Putamen (tissue), 1 donor: ENCODE results near the gene ACOX2.
"Not testable (repeated sequence)": the region's sequence is repeated elsewhere in the genome, so short reads cannot be mapped to it uniquely, and the experiment has no call there.

Source experiments
- DNase-seq: peaks from one replicate; pipeline ENCODE4 v3.0.0-alpha.2; 2016; ENCODE audit warnings: low spot score

The ACOX2 gene

GRCh38 chr3:58534592-58535494, 2.1 kb downstream of the ACOX2 start:
- no peak for DNase-seq

DNA sequence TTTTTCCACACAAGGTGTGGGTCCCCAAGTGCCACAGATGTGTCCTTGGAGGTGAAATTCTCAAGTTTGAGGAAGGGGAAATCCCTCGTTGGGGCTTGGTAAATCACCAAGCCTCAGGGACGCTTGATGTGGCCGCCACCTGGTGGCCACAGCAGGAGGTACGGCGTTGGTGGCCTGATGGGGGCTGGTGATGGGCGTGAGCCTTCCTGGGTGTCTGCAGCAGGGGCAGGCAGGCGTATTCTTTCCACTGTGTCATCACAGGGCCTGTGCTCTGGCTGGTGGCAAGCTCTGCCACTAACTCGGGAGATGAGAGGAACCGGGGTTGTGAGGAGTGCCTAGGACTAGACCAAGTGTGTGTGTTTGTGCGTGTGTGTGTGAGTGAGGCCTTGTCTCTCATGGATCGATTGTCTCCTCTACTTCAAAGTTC, 4.2 kb downstream of the ACOX2 start:
- DNase-seq: peak; percentile 70

GRCh38 chr3:58531956-58532355, 5.0 kb downstream of the ACOX2 start:
- DNase-seq: no peak

GRCh38 chr3:58531555-58531954, 5.4 kb downstream of the ACOX2 start:
- DNase-seq: no peak

- DNase-seq: no peak
These were observed 6.6 kb downstream of the ACOX2 start for GRCh38 chr3:58530354-58530865.

DNA sequence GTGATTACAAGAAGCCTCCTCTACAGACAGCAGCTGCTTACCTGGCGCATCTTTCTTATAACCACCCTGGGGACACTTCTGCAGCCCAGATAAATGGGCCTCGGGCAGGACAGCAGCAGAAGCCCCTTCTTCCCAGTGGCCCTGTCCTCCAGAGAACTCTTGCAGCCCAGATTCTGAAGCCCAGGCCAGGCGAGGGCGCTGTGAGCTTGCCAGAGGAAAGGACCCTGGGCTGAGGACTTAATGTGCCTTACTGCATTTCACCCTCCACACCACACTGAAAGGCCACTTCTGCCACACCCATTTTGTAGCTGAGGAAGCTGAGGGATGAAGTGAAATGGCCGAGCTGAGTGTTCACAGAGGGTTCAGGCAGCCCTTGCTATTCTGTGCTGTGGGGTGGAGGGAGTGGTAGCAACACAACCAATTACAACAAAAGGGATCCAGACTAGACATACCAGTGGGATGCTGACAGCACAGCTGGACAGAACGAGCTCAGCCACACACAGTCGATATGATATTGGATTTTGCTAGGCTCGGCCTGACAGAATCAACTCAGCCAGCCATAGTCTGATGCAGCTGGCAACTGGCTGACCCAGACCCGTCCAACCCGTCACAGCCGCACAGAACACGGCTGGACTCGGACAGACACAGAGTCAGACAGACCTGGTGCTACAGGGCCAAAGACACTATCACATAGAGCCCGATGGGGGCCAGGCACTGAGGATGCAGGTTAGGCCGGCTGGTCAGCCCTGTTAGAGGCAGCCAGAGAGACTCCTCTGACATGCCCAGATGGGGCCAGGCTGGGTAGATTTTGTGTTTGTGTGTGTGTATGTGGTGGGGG, 7.3 kb downstream of the ACOX2 start:
- no peak for DNase-seq

DNA sequence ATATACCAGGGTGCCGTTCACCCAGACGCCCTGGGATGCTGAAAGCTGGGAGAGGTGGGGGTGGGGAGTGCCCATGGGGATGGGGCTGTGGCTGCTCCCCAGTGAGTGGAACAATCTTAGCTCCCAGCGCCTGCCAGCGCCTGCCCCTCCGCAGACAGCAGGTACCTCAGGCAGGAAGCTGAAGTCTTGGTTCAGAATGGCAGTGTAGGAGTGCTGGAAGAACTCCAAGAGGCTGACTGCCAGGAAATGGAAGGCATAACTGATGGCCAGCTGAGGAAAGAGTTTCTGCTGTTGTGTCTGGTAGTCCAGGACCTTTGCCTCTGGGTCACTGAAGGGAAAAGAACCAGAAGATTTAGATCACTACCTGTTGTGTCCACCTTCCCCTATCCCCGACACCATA, 8.4 kb downstream of the ACOX2 start:
- no peak for DNase-seq

DNA sequence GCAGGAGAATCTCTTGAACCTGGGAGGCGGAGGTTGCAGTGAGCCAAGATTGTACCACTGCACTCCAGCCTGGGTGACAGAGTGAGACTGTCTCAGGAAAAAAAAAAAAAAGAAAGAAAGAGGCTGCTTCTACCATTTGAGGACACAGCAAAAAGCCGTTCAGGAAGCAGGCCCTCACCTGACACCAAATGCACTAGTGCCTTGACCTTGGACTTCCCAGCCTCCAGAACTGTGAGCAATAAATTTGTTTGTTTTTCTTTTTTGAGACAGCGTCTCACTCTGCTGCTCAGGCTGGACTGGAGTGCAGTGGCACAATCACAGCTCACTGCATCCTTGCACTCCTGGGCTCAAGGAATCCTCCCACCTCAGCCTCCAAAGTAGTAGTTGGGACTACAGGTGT, 9.6 kb downstream of the ACOX2 start:
- DNase-seq: not testable (repeated sequence)

DNA sequence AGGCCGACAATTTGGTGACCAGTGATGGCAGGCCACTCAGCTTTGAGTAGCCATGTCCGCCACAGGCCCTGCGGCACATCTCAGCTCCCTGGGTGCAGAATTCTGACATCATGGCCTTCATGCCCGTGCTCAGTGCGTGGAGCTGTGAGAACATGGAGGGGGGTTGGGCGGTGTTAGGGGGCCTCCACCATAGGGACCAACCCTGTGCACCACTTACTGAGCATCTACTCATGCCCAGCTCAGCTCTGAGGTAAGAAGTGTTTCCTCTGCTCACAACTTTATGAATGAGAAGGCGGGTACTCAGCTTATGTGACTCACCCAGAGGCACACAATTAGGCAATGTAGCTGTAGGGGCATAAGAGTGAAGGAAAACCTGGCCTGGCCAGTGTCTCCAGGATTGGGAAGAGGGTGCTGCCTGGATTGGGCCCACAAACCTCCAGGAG, 10.5 kb downstream of the ACOX2 start:
- DNase-seq: no peak

- DNase-seq: no peak
These were observed 12.6 kb downstream of the ACOX2 start for GRCh38 chr3:58524326-58524888.

GRCh38 chr3:58522759-58523425, 14.1 kb downstream of the ACOX2 start:
- no peak for DNase-seq

DNA sequence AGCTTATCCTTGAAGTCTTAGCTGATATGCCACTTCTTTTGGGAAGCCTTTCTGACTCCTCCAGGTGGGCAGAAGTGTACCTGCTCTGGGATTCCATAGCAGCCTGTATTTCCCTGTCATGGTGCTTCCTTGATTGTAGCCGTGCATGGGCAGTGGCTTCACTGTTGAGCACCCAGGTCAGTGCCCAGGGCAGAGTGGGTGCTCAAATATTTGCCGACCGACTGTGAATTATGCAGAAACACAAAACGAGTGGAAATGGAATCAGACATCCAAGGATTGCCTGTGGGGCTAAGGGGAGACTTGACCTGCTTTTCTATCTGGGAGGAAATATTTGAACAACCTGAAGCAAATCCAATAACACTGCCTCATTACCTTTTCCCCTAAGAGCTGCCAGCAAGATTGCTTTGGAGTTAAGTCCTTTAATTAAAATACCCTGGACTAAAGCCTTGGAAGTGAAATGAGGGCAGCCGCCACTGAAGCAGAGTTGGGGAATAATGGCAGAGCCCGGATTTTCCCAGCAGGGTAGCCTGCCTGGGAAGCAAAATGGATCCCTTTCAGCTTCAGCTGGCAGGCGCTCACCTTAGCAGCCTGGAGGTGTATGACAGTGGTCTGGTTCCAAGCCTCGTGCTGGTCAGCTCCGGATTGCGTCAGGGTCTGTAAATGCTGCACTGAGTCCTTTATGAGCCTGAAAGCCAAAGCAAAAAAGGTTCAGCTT, 14.9 kb downstream of the ACOX2 start:
- DNase-seq: peak; percentile 61

DNA sequence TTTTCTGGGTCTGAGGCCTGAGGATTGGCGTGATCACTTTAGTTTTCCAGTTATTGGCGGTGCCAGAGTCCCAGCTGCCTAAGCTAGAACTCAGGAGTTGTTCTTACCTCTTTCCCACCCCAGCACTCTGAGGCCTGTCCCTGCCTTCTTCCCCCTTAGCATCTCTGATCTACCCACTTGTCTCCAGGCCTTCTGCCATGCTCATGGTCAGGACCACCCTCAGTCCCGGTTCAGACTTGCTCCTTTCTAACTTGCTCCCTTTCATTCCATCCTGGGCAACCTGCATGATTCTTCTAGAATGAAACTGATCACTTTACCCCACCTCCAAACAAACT, 15.7 kb downstream of the ACOX2 start:
- no peak for DNase-seq

DNA sequence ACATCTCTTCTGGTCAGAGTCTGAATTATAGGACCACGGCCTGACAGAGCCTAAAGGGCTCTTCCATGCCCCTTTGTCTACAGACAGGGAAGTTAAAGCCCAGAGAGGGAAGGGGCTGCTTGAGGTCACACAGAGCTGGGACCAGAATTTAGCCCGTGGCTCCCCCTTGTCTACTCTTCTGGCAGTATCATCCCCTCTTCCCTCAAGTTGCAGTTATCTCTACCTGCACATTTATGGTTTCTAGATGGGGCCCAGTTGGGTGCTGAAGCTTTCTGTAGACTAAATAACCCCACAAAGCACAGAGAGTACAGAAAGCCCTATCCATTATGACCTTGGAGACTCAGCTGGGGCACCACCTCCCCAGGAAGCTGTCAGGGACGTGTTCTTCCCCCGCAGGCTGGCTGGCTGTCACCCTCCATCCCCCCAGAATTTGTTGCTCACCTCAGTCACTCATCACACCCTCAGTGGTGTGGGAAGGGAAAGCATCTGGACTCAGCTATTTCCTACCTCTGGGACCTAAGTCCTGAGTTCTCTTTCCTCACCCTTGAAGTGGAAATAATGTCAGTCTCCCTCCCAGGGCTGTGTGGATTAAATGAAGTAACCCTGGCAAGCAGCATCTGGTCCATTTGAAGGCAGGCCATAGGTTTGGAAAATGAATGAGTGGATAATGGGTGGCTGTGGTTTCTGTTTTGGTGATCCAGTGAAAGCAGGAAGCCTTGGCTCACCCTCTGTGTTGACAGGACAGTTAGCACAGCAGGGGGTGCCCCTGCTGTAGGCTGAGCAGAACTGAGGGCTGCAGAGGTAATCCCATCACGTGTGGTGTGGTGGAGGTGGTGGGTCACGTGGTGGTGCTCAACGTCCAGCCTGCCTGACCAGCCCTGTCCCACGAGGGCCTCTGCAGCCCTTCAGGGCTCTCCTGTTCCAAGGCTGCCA, 16.3 kb downstream of the ACOX2 start:
- no peak for DNase-seq

- no peak for DNase-seq
These were observed 17.2 kb downstream of the ACOX2 start for GRCh38 chr3:58519668-58520402.

DNA sequence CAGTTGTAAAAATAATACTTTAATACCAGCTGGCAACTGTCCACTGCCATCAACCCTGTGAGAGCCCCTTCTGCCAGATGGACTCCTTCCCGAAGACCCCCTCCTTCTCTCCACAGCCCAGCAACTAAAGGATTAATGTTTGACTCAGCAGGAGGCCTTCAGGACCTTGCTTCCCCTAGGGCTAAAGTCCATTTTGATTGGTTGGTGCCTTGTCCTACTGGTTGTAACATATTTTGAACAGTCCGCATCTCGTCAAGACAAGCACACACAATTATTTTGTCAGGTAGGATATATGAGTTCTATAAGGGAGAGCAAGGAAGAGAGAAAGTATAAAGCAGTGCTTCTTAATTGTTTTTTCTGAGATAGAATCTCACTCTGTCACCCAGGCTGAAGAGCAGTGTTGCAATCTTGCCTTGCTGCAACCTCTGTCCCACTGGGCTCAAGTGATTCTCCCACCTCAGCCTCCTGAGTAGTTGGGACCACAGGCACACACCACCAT, 18.6 kb downstream of the ACOX2 start:
- no peak for DNase-seq

GRCh38 chr3:58514405-58514804, 22.6 kb downstream of the ACOX2 start:
- no peak for DNase-seq

- DNase-seq: no peak
These were observed 28.6 kb downstream of the ACOX2 start for GRCh38 chr3:58508437-58508836.

DNA sequence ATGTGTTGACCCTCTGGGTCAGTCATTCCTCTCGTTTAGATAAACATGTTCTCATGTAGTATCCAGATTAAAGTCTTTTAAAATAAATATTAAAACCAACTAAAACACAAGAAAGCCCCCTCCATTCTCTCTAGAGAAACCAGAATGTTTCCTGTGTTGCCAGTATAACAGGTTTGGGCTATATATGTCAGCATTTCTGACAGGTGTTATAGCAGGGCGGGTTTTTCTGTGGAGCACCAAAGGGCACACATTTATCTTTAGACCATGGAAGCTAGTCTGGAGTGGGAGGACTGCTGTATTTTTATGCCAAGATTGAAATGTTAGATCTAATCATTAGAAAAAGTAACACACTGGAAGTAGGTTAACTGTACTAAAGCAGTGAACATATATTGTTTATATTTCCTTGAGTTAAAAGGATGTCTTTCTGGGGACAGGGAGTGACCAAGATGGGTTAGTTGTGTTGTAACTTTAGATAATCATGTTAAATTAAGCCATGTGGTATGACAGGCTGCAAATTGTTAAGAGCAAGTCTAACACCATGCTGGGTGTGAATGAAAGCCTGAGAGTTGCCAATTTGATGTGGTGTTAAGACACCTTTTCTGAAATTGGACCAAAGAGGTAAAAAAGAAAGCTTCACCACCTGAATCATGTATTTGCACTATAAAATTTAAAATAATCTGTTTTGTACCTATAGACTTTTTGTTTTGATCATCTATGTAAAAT, 29.5 kb downstream of the ACOX2 start:
- no peak for DNase-seq
